HEK293 (cell line): ENCODE measurements around the gene SMIM24.
"Not testable (repeated sequence)": the region's sequence is repeated elsewhere in the genome, so short reads cannot be mapped to it uniquely, and the experiment has no call there.

Source experiments
- CTCF ChIA-PET: fragments of 350-600 bp; formaldehyde crosslinking; extraction: SDS; loops from one replicate; lab custom pipeline; 2021; ENCODE audit warnings: antibody characterized with exemption; lab: Yijun Ruan, JAX
- POLR2A ChIA-PET: fragments of 300-600 bp; formaldehyde crosslinking; extraction: SDS; loops from one replicate; lab custom pipeline; 2020; ENCODE audit warnings: antibody characterized with exemption, inconsistent platforms; lab: Yijun Ruan, JAX
- H3K27ac ChIP-seq: fragments of 200-500 bp; sonication (Bioruptor generic); 2 replicates; pipeline ENCODE4 v1.5.1; 2014; ENCODE audit warnings: low read depth, low read length, control low read depth, inconsistent platforms; ENCODE audit errors: extremely low read depth
- H3K36me3 ChIP-seq, 2 experiments: fragments of 200-500 bp in 1 of 2; sonication (Bioruptor generic) in 1 of 2; 1 replicate in 1 of 2; 2 replicates in 1 of 2; pipeline ENCODE4 v1.5.1; 2014 to 2017; ENCODE audit warnings: inconsistent platforms in 2 of 2, low read length in 2 of 2; ENCODE audit not compliant: control insufficient read depth in 2 of 2, insufficient read depth in 1 of 2
- H3K4me1 ChIP-seq: fragments of 200-500 bp; sonication (Bioruptor generic); 2 replicates; pipeline ENCODE4 v1.5.1; 2014; ENCODE audit warnings: mild to moderate bottlenecking, low read length, inconsistent platforms; ENCODE audit not compliant: control insufficient read depth, insufficient read depth
- H3K4me3 ChIP-seq: 2 replicates; pipeline ENCODE4 v1.5.1; 2011; ENCODE audit warnings: low read depth, mild to moderate bottlenecking, control low read depth, low read length, moderate library complexity
- H3K9me3 ChIP-seq: fragments of 200-500 bp; sonication (Bioruptor generic); 2 replicates; pipeline ENCODE4 v1.5.1; 2014; ENCODE audit warnings: low read depth, low read length, inconsistent platforms; ENCODE audit not compliant: control insufficient read depth, insufficient read depth
- FEZF1 ChIP-seq: fragments of 450-650 bp; formaldehyde crosslinking; IDR thresholded peaks from 2 replicates; pipeline ENCODE4 v1.5.1; 2016; ENCODE audit warnings: missing biosample characterization, missing genetic modification characterization
- GLIS1 ChIP-seq: fragments of 450-650 bp; formaldehyde crosslinking; IDR thresholded peaks from 2 replicates; pipeline ENCODE4 v1.5.1; 2016; ENCODE audit warnings: missing biosample characterization, missing genetic modification characterization
- MZF1 ChIP-seq: fragments of 450-650 bp; formaldehyde crosslinking; IDR thresholded peaks from 2 replicates; pipeline ENCODE4 v1.5.1; 2017; ENCODE audit warnings: missing biosample characterization, missing genetic modification characterization, borderline replicate concordance
- RBAK ChIP-seq: fragments of 450-650 bp; formaldehyde crosslinking; IDR thresholded peaks from 2 replicates; pipeline ENCODE4 v1.5.1; 2016; ENCODE audit warnings: missing biosample characterization, missing genetic modification characterization
- ZBTB26 ChIP-seq: fragments of 450-650 bp; formaldehyde crosslinking; optimal IDR thresholded peaks from 2 replicates; pipeline ENCODE3; 2016; ENCODE audit warnings: missing biosample characterization, mild to moderate bottlenecking, missing genetic modification characterization
- ZFHX2 ChIP-seq: fragments of 450-650 bp; formaldehyde crosslinking; conservative IDR thresholded peaks from 2 replicates; pipeline ENCODE4 v1.5.1; 2016; ENCODE audit warnings: missing biosample characterization, missing genetic modification characterization
- ZNF121 ChIP-seq: fragments of 450-650 bp; formaldehyde crosslinking; IDR thresholded peaks from 2 replicates; pipeline ENCODE4 v1.5.1; 2016; ENCODE audit warnings: missing biosample characterization, missing genetic modification characterization
- ZNF202 ChIP-seq: fragments of 450-650 bp; formaldehyde crosslinking; IDR thresholded peaks from 2 replicates; pipeline ENCODE4 v1.5.1; 2016; ENCODE audit warnings: missing biosample characterization, missing genetic modification characterization, borderline replicate concordance
- ZNF239 ChIP-seq: fragments of 450-650 bp; formaldehyde crosslinking; IDR thresholded peaks from 2 replicates; pipeline ENCODE4 v1.5.1; 2016; ENCODE audit warnings: missing biosample characterization, missing genetic modification characterization
- ZNF350 ChIP-seq: fragments of 450-650 bp; formaldehyde crosslinking; IDR thresholded peaks from 2 replicates; pipeline ENCODE4 v1.5.0; 2017; ENCODE audit warnings: missing biosample characterization, mild to moderate bottlenecking, missing genetic modification characterization
- ZNF600 ChIP-seq: fragments of 450-650 bp; formaldehyde crosslinking; IDR thresholded peaks from 2 replicates; pipeline ENCODE4 v1.5.1; 2016; ENCODE audit warnings: missing biosample characterization, missing genetic modification characterization
- ZNF692 ChIP-seq: fragments of 450-650 bp; formaldehyde crosslinking; IDR thresholded peaks from 2 replicates; pipeline ENCODE4 v1.5.1; 2016; ENCODE audit warnings: missing biosample characterization, missing genetic modification characterization
- ZNF837 ChIP-seq: fragments of 450-650 bp; formaldehyde crosslinking; IDR thresholded peaks from 2 replicates; pipeline ENCODE4 v1.5.1; 2016; ENCODE audit warnings: missing biosample characterization, missing genetic modification characterization
- ZSCAN4 ChIP-seq: fragments of 450-650 bp; formaldehyde crosslinking; IDR thresholded peaks from 2 replicates; pipeline ENCODE4 v1.5.1; 2017; ENCODE audit warnings: missing biosample characterization, missing genetic modification characterization

SMIM24 gene

GRCh38 chr19:3446657-3447056 is 33.7 kb downstream of the SMIM24 start:
- TF ChIP-seq ZNF121 (tag by site-specific recombination) = peak; percentile 87
- H3K9me3 ChIP-seq, H3K4me1 ChIP-seq, H3K27ac ChIP-seq, H3K4me3 ChIP-seq, POLR2A ChIA-PET: not testable (repeated sequence)
- H3K36me3 ChIP-seq = peaks cover 0 to 30% of the 10 kb centered on the region in 2 experiments; a peak in 2 of 3 replicates
- CTCF ChIA-PET = interaction anchor here (1.1 to 2.6 kb wide), 3 partner anchors 9 to 26 kb away, joined by 3 to 9 read pairs (median 7); no protein-coding TSS in a partner anchor

GRCh38 chr19:3444695-3445234 is 35.6 kb downstream of the SMIM24 start:
- ChIA-PET CTCF (no interaction called here), POLR2A (no interaction called here)
- peaks cover 0 to 30% of the 10 kb centered on the region in 2 experiments; a peak in 2 of 3 replicates for H3K36me3 ChIP-seq
- H3K27ac ChIP-seq = no peak overlapping the region
- H3K4me1 ChIP-seq = no peaks in the 10 kb centered on the region
- H3K4me3 ChIP-seq = no peak overlapping the region
- TF ChIP-seq MZF1 (tag by site-specific recombination) (no peak), GLIS1 (tag by site-specific recombination) (no peak), FEZF1 (peak; percentile 17; the same call in 1 of the 2 replicates), ZBTB26 (tag by site-specific recombination) (peak; percentile 25), ZNF692 (no peak), ZNF121 (tag by site-specific recombination) (no peak), ZNF202 (tag by site-specific recombination) (no peak), RBAK (tag by site-specific recombination) (no peak), ZNF837 (tag by site-specific recombination) (no peak), ZNF350 (tag by site-specific recombination) (no peak), ZFHX2 (tag by site-specific recombination) (no peak), ZSCAN4 (0 out of 2 replicates have a peak, but pooled peaks have one; percentile 15)
- TF ChIP-seq, all 188 proteins: peak for 3
- no peaks in the 10 kb centered on the region for H3K9me3 ChIP-seq

- H3K9me3 ChIP-seq = no peaks in the 10 kb centered on the region
- no peak overlapping the region for H3K4me3 ChIP-seq
- CTCF ChIA-PET = no interaction called here
- POLR2A ChIA-PET = no interaction called here
- H3K4me1 ChIP-seq = no peaks in the 10 kb centered on the region
- no peak for TF ChIP-seq ZNF239 (tag by site-specific recombination)
- TF ChIP-seq ZNF600 (tag by site-specific recombination) = 0 out of 2 replicates have a peak, but pooled peaks have one; percentile 34
- peaks cover 2 to 27% of the 10 kb centered on the region in 2 experiments; a peak in 2 of 3 replicates for H3K36me3 ChIP-seq
- no peak overlapping the region for H3K27ac ChIP-seq
Observed at GRCh38 chr19:3443840-3444694, 36.3 kb downstream of the SMIM24 start.
